GM23248 (cell line): ENCODE data around the gene ATP8A2. TPM values are rescaled to one million over a fixed set of nuclear protein-coding genes. Genes with fewer than 3 reads are reported as not detected.

Experiments used
- DNase-seq: peaks from one replicate; pipeline ENCODE4 v3.0.0-alpha.2; 2015
- H2AFZ ChIP-seq: fragments of 200-600 bp; sonication (generic); 2 replicates; pipeline ENCODE4 v1.6.1; 2016; ENCODE audit warnings: antibody characterized with exemption
- H3F3A ChIP-seq: fragments of 200-600 bp; sonication (generic); 2 replicates; pipeline ENCODE4 v1.6.1; 2016; ENCODE audit warnings: mild to moderate bottlenecking, antibody characterized with exemption, mixed run types; ENCODE audit not compliant: insufficient read depth
- H3K27ac ChIP-seq: fragments of 200-600 bp; sonication (generic); 2 replicates; pipeline ENCODE4 v1.5.1; 2016; ENCODE audit warnings: mild to moderate bottlenecking
- H3K27me3 ChIP-seq: fragments of 200-600 bp; sonication (generic); replicated peaks from 2 replicates; pipeline ENCODE4 v1.6.1; 2016; ENCODE audit warnings: mild to moderate bottlenecking; ENCODE audit not compliant: insufficient read depth
- H3K36me3 ChIP-seq: fragments of 200-600 bp; sonication (generic); 2 replicates; pipeline ENCODE4 v1.6.1; 2016; ENCODE audit warnings: low read depth, mild to moderate bottlenecking
- H3K4me1 ChIP-seq: fragments of 200-600 bp; sonication (generic); 2 replicates; pipeline ENCODE4 v1.6.1; 2016; ENCODE audit warnings: mild to moderate bottlenecking; ENCODE audit not compliant: insufficient read depth
- H3K4me2 ChIP-seq: fragments of 200-600 bp; sonication (generic); one replicate; pipeline ENCODE4 v1.6.1; 2016; ENCODE audit warnings: mild to moderate bottlenecking; ENCODE audit not compliant: unreplicated experiment
- H3K4me3 ChIP-seq: fragments of 200-600 bp; sonication (generic); 2 replicates; pipeline ENCODE4 v1.5.1; 2016; ENCODE audit warnings: mild to moderate bottlenecking
- H3K79me2 ChIP-seq: fragments of 200-600 bp; sonication (generic); 2 replicates; pipeline ENCODE4 v1.6.1; 2016; ENCODE audit warnings: mild to moderate bottlenecking; ENCODE audit not compliant: insufficient read depth
- H3K9ac ChIP-seq: fragments of 200-600 bp; sonication (generic); 2 replicates; pipeline ENCODE4 v1.6.1; 2016; ENCODE audit warnings: mild to moderate bottlenecking
- H3K9me2 ChIP-seq: fragments of 200-600 bp; sonication (generic); 2 replicates; pipeline ENCODE4 v1.6.1; 2016; ENCODE audit warnings: mixed run types, mild to moderate bottlenecking, moderate library complexity; ENCODE audit not compliant: insufficient read depth
- H3K9me3 ChIP-seq: fragments of 200-600 bp; sonication (generic); one replicate; pipeline ENCODE4 v1.6.1; 2017; ENCODE audit warnings: low read depth
- H4K20me1 ChIP-seq: fragments of 200-600 bp; sonication (generic); 2 replicates; pipeline ENCODE4 v1.6.0; 2016; ENCODE audit not compliant: insufficient read depth
- EZH2 ChIP-seq: fragments of 200-600 bp; sonication (generic); IDR thresholded peaks from 2 replicates; pipeline ENCODE4 v1.6.1; 2018; ENCODE audit warnings: antibody characterized with exemption, mild to moderate bottlenecking; ENCODE audit not compliant: insufficient read depth, poor library complexity, severe bottlenecking
- EZH2phosphoT487 ChIP-seq: fragments of 200-600 bp; sonication (generic); IDR thresholded peaks from 2 replicates; pipeline ENCODE4 v1.6.1; 2018; ENCODE audit warnings: antibody characterized with exemption, moderate library complexity, mild to moderate bottlenecking, low read depth; ENCODE audit not compliant: insufficient read depth
- WGBS, 2 experiments: methylation state at CpG; one replicate each; pipeline ENCODE4 v1.1.6; 2015 to 2017; ENCODE audit warnings: low lambda C conversion rate in 2 of 2, low coverage in 1 of 2; ENCODE audit errors: missing lambda C conversion rate in 2 of 2; 5-methylcytosine and 5-hydroxymethylcytosine counted together
- in situ Hi-C: fragments of 300-500 bp; cut with MboI; formaldehyde crosslinking; loops from 2 replicates; pipeline ENCODE4 v1.15.0; 2020
- polyA plus RNA-seq: library from polyadenylated mRNA; unstranded; fragments of >200 nt; fragmentation: Nextera tagmentation; extraction: Ambion mirVana; gene quantifications from 2 replicates; pipeline ENCODE4 v1.2.1, GENCODE V29; 2016
- total RNA-seq: library from RNA; depleted of rRNA; stranded (reverse); fragments of >200 nt; shearing (Covaris generic); gene quantifications from 2 replicates; pipeline ENCODE4 v1.2.3, GENCODE V29; 2014

Gene ATP8A2
- total and polyA plus RNA-seq, 2 experiments from 2014 or later, result under 0.01 to 0.05 TPM

- TF ChIP-seq EZH2phosphoT487 (no peak), EZH2 (no peak)
- H3K4me1 ChIP-seq, result no peaks in the 10 kb centered on the region
- no peaks in the 10 kb centered on the region for H3K79me2 ChIP-seq
- H3K36me3 ChIP-seq, result no peaks in the 10 kb centered on the region
- no peak overlapping the region for H3K9ac ChIP-seq
- no peak overlapping the region for H3K4me3 ChIP-seq
- H3K27me3 ChIP-seq, result no peaks in the 10 kb centered on the region
- WGBS, 2 experiments, result 7 to 12% methylated on average over 4 of the region's 4 CpGs
- no peak overlapping the region for H3K27ac ChIP-seq
- H3K4me2 ChIP-seq, result no peak overlapping the region
- no peaks in the 10 kb centered on the region for H4K20me1 ChIP-seq
- H3K9me2 ChIP-seq, result no peaks in the 10 kb centered on the region
- no peaks in the 10 kb centered on the region for H3F3A ChIP-seq
- DNase-seq, result no peak
- no peaks in the 10 kb centered on the region for H3K9me3 ChIP-seq
- in situ Hi-C loops, result no loop called here
- H2AFZ ChIP-seq, result no peak overlapping the region
These were observed 68.3 kb downstream of the ATP8A2 start for GRCh38 chr13:25440061-25440460.

- TF ChIP-seq EZH2phosphoT487 (no peak), EZH2 (no peak)
- Histone ChIP-seq H3K9me2 (no peaks in the 10 kb centered on the region), H3K27me3 (no peaks in the 10 kb centered on the region), H3K36me3 (no peaks in the 10 kb centered on the region), H3K9me3 (no peaks in the 10 kb centered on the region), H3K4me2 (no peak overlapping the region), H3F3A (no peaks in the 10 kb centered on the region), H3K9ac (no peak overlapping the region), H3K4me1 (no peaks in the 10 kb centered on the region), H3K79me2 (no peaks in the 10 kb centered on the region), H2AFZ (no peak overlapping the region), H3K4me3 (no peak overlapping the region), H3K27ac (no peak overlapping the region), H4K20me1 (no peaks in the 10 kb centered on the region)
- no peak for DNase-seq
- in situ Hi-C loops, result no loop called here
- 56 to 62% methylated on average over 4 of the region's 4 CpGs for WGBS, 2 experiments
These were observed 74.5 kb downstream of the ATP8A2 start for GRCh38 chr13:25446261-25446660.

GRCh38 chr13:25447396-25447795 lies 75.6 kb downstream of the ATP8A2 start:
- no peaks in the 10 kb centered on the region for H3K9me3 ChIP-seq
- H3K9me2 ChIP-seq, result no peaks in the 10 kb centered on the region
- no peak overlapping the region for H2AFZ ChIP-seq
- no peaks in the 10 kb centered on the region for H4K20me1 ChIP-seq
- no peaks in the 10 kb centered on the region for H3K27me3 ChIP-seq
- no peak for DNase-seq
- 6 to 11% methylated on average over 3 of the region's 3 CpGs for WGBS, 2 experiments
- TF ChIP-seq EZH2phosphoT487 (no peak), EZH2 (no peak)
- H3K27ac ChIP-seq, result no peak overlapping the region
- H3K9ac ChIP-seq, result no peak overlapping the region
- H3K36me3 ChIP-seq, result no peaks in the 10 kb centered on the region
- no peaks in the 10 kb centered on the region for H3K4me1 ChIP-seq
- in situ Hi-C loops, result no loop called here
- no peak overlapping the region for H3K4me2 ChIP-seq
- no peaks in the 10 kb centered on the region for H3K79me2 ChIP-seq
- no peak overlapping the region for H3K4me3 ChIP-seq
- no peaks in the 10 kb centered on the region for H3F3A ChIP-seq

- no peaks in the 10 kb centered on the region for H3K27me3 ChIP-seq
- no peaks in the 10 kb centered on the region for H3K4me1 ChIP-seq
- H3K9me2 ChIP-seq, result no peaks in the 10 kb centered on the region
- no peak for TF ChIP-seq EZH2
- no peak for TF ChIP-seq EZH2phosphoT487
- H3K4me3 ChIP-seq, result no peak overlapping the region
- H3K27ac ChIP-seq, result no peak overlapping the region
- H2AFZ ChIP-seq, result no peak overlapping the region
- H3K9ac ChIP-seq, result no peak overlapping the region
- no peak overlapping the region for H3K4me2 ChIP-seq
- H3K9me3 ChIP-seq, result no peaks in the 10 kb centered on the region
- in situ Hi-C loops, result no loop called here
- 19 to 29% methylated on average over 7 of the region's 7 CpGs for whole genome bisulfite sequencing, 2 experiments
- H3K79me2 ChIP-seq, result no peaks in the 10 kb centered on the region
- no peak for DNase-seq
- no peaks in the 10 kb centered on the region for H3F3A ChIP-seq
- no peaks in the 10 kb centered on the region for H4K20me1 ChIP-seq
- H3K36me3 ChIP-seq, result no peaks in the 10 kb centered on the region
These were observed 82.1 kb downstream of the ATP8A2 start for GRCh38 chr13:25453850-25454365.

- Histone ChIP-seq H3K36me3 (no peaks in the 10 kb centered on the region), H4K20me1 (no peaks in the 10 kb centered on the region), H2AFZ (no peak overlapping the region), H3K27ac (no peak overlapping the region), H3K27me3 (no peaks in the 10 kb centered on the region), H3K79me2 (no peaks in the 10 kb centered on the region), H3K9me3 (no peaks in the 10 kb centered on the region), H3K4me1 (no peaks in the 10 kb centered on the region), H3K9ac (no peak overlapping the region), H3K4me3 (no peak overlapping the region), H3F3A (no peaks in the 10 kb centered on the region), H3K4me2 (no peak overlapping the region), H3K9me2 (no peaks in the 10 kb centered on the region)
- no peak for DNase-seq
- TF ChIP-seq EZH2 (no peak), EZH2phosphoT487 (no peak)
- in situ Hi-C loops, result no loop called here
- 24 to 25% methylated on average over 3 of the region's 3 CpGs for WGBS, 2 experiments
These were observed 83.4 kb downstream of the ATP8A2 start for GRCh38 chr13:25455146-25455545.
